ENCODE data around the gene CDC42SE2. TPM values are rescaled to one million over a fixed set of nuclear protein-coding genes. Genes with fewer than 3 reads are reported as not detected.

The CDC42SE2 gene
- total RNA-seq, 2 donors from 2014 or later: 74.2 to 110 TPM

- intact Hi-C loops (cut with DNase I): no loop called here
- no peak for TF ChIP-seq CTCF (IDR thresholded peaks at IDR 0.05)
- Histone ChIP-seq H3K27ac (no peak overlapping the region), H3K4me3 (no peak overlapping the region), H3K9me3 (no peaks in the 10 kb centered on the region), H3K36me3 (peaks cover 8% of the 10 kb centered on the region), H3K9ac (ENCODE audit: low read depth in 2 of 2, low read length in 2 of 2) (no peak overlapping the region), H3K27me3 (no peaks in the 10 kb centered on the region), H3K4me1 (no peaks in the 10 kb centered on the region)
- DNase-seq: no peak
These were observed 166.9 kb downstream of the CDC42SE2 start for GRCh38 chr5:131430794-131431193.

- TF ChIP-seq CTCF (IDR thresholded peaks at IDR 0.05): no peak
- DNase-seq: no peak
- Histone ChIP-seq H3K4me1 (no peaks in the 10 kb centered on the region), H3K4me3 (no peak overlapping the region), H3K27me3 (no peaks in the 10 kb centered on the region), H3K27ac (no peak overlapping the region), H3K36me3 (peaks cover 8% of the 10 kb centered on the region), H3K9me3 (no peaks in the 10 kb centered on the region), H3K9ac (ENCODE audit: low read depth in 2 of 2, low read length in 2 of 2) (no peak overlapping the region)
- intact Hi-C loops (cut with DNase I): no loop called here
These were observed 167.9 kb downstream of the CDC42SE2 start for GRCh38 chr5:131431794-131432193.

- Histone ChIP-seq H3K4me3 (no peak overlapping the region), H3K9me3 (no peaks in the 10 kb centered on the region), H3K4me1 (no peaks in the 10 kb centered on the region), H3K27ac (no peak overlapping the region), H3K36me3 (peaks cover 8% of the 10 kb centered on the region), H3K9ac (ENCODE audit: low read depth in 2 of 2, low read length in 2 of 2) (no peak overlapping the region), H3K27me3 (no peaks in the 10 kb centered on the region)
- intact Hi-C loops (cut with DNase I): no loop called here
- no peak for DNase-seq
- TF ChIP-seq CTCF (IDR thresholded peaks at IDR 0.05): no peak
These were observed 169.3 kb downstream of the CDC42SE2 start for GRCh38 chr5:131433109-131433508.

GRCh38 chr5:131436081-131436480, 172.2 kb downstream of the CDC42SE2 start:
- Histone ChIP-seq H3K9me3 (no peaks in the 10 kb centered on the region), H3K36me3 (peaks cover 13% of the 10 kb centered on the region), H3K27ac (no peak overlapping the region), H3K4me3 (no peak overlapping the region), H3K9ac (ENCODE audit: low read depth in 2 of 2, low read length in 2 of 2) (no peak overlapping the region), H3K27me3 (no peaks in the 10 kb centered on the region), H3K4me1 (no peaks in the 10 kb centered on the region)
- intact Hi-C loops (cut with DNase I): no loop called here
- no peak for DNase-seq
- no peak for TF ChIP-seq CTCF (IDR thresholded peaks at IDR 0.05)

- intact Hi-C loops (cut with DNase I): no loop called here
- Histone ChIP-seq H3K36me3 (peaks cover 13% of the 10 kb centered on the region), H3K4me1 (no peaks in the 10 kb centered on the region), H3K9ac (ENCODE audit: low read depth in 2 of 2, low read length in 2 of 2) (no peak overlapping the region), H3K4me3 (no peak overlapping the region), H3K27ac (no peak overlapping the region), H3K9me3 (no peaks in the 10 kb centered on the region), H3K27me3 (no peaks in the 10 kb centered on the region)
- no peak for TF ChIP-seq CTCF (IDR thresholded peaks at IDR 0.05)
- no peak for DNase-seq
These were observed 177.3 kb downstream of the CDC42SE2 start for GRCh38 chr5:131441184-131441583.

Other genes with a start within 250 kb of the CDC42SE2 start
- gene HINT1, start 98.8 kb upstream of the CDC42SE2 start, total RNA-seq: 100 to 1,000 TPM; 269 to 288 TPM
- gene LYRM7, start 93.1 kb upstream of the CDC42SE2 start, total RNA-seq: 10 to 100 TPM; 12.1 TPM